Sigmoid colon (tissue), 7 donors: ENCODE data around the gene CNTN2. TPM values are rescaled to one million over a fixed set of nuclear protein-coding genes. Genes with fewer than 3 reads are reported as not detected.

ENCODE experiments used
- DNase-seq: peaks from one replicate; pipeline ENCODE4 v3.0.0-alpha.2; 2019
- H3K27ac ChIP-seq, 4 donors: fragments of 200-600 bp; sonication (generic); one replicate each; pipeline ENCODE4 v1.5.1; 2016 to 2019; ENCODE audit warnings: mild to moderate bottlenecking in 1 of 4
- H3K27me3 ChIP-seq, 3 donors: fragments of 200-600 bp; sonication (generic); one replicate each; pipeline ENCODE4 v1.5.1; 2019; ENCODE audit warnings: mild to moderate bottlenecking in 1 of 3
- H3K36me3 ChIP-seq, 4 donors: fragments of 200-600 bp; sonication (generic); one replicate each; pipeline ENCODE4 v1.5.1; 2016 to 2019
- H3K4me1 ChIP-seq, 4 donors: fragments of 200-600 bp; sonication (generic); one replicate each; pipeline ENCODE4 v1.5.1; 2017 to 2019
- H3K4me3 ChIP-seq, 4 donors: fragments of 200-600 bp; sonication (generic); one replicate each; pipeline ENCODE4 v1.5.1; 2017 to 2019; ENCODE audit warnings: mild to moderate bottlenecking in 2 of 4, moderate library complexity in 1 of 4
- H3K9me3 ChIP-seq, 4 donors: fragments of 200-600 bp in 3 of 4; sonication (generic) in 3 of 4; one replicate each; pipeline versions ENCODE4 v1.5.1 to v1.6.1; 2013 to 2019
- CTCF ChIP-seq, 4 experiments: fragments of 450-650 bp in 3 of 4; fragments of 200-600 bp in 1 of 4; IDR thresholded peaks; one replicate each; pipeline ENCODE4 v1.5.1; 2016 to 2019; ENCODE audit warnings: antibody characterized with exemption in 4 of 4, mild to moderate bottlenecking in 3 of 4, moderate library complexity in 2 of 4
- EP300 ChIP-seq, 4 donors: sonication (generic); formaldehyde crosslinking; IDR thresholded peaks; one replicate each; pipeline ENCODE4 v1.6.1; 2017; ENCODE audit warnings: antibody characterized with exemption in 4 of 4
- POLR2A ChIP-seq, 2 donors: fragments of 450-650 bp; IDR thresholded peaks; one replicate each; pipeline ENCODE4 v1.6.1; 2016; ENCODE audit warnings: antibody characterized with exemption in 2 of 2, mild to moderate bottlenecking in 2 of 2, moderate library complexity in 2 of 2
- POLR2AphosphoS5 ChIP-seq, 4 donors: sonication (generic); formaldehyde crosslinking; IDR thresholded peaks; one replicate each; pipeline ENCODE4 v1.6.1; 2017; ENCODE audit warnings: antibody characterized with exemption in 4 of 4
- WGBS, 2 donors: extraction: QIAGEN DNeasy Blood & Tissue Kit; methylation state at CpG; one replicate each; pipeline ENCODE4 v1.1.7; 2013; 5-methylcytosine and 5-hydroxymethylcytosine counted together
- intact Hi-C: fragments of 100-400 bp; cut with DNase I; formaldehyde crosslinking; loops from one replicate; pipeline ENCODE4 v1.15.1; 2023
- polyA plus RNA-seq, 3 donors: library from polyadenylated mRNA; stranded (reverse); fragments of 200-250 nt; gene quantifications; one replicate each; pipeline ENCODE4 v1.2.3, GENCODE V29; 2013
- total RNA-seq, 4 donors: library from RNA; depleted of rRNA; stranded (reverse); fragments of >200 nt; gene quantifications; one replicate each; pipeline ENCODE4 v1.1.0, GENCODE V29; 2016
- donor health status: healthy with polysubstance abuse.
- donor health status: Bipolar disorder and iron deficiency.
- donor health status: healthy.

CNTN2 gene
- total and polyA plus RNA-seq, 7 donors = 0.46 to 4.4 (median 2.2) TPM; not detected in 1

GRCh38 chr1:205024679-205025078 is 18.3 kb upstream of the CNTN2 start:
- Histone ChIP-seq H3K9me3 (no peaks in the 10 kb centered on the region), H3K27me3 (no peaks in the 10 kb centered on the region), H3K36me3 (no peaks in the 10 kb centered on the region), H3K4me3 (no peak overlapping the region), H3K27ac (no peak overlapping the region), H3K4me1 (no peaks in the 10 kb centered on the region)
- intact Hi-C loops = no loop called here
- DNase-seq = no peak
- 88 to 91% methylated on average over 2 of the region's 2 CpGs for WGBS, 2 donors
- no peak for TF ChIP-seq POLR2AphosphoS5 (IDR thresholded peaks at IDR 0.05)
- no peak for TF ChIP-seq POLR2A (IDR thresholded peaks at IDR 0.05)
- no peak for TF ChIP-seq CTCF (IDR thresholded peaks at IDR 0.05)
- TF ChIP-seq EP300 (IDR thresholded peaks at IDR 0.05) = no peak

GRCh38 chr1:205025239-205025638 is 17.8 kb upstream of the CNTN2 start:
- Histone ChIP-seq H3K4me3 (no peak overlapping the region), H3K27me3 (no peaks in the 10 kb centered on the region), H3K36me3 (no peaks in the 10 kb centered on the region), H3K27ac (no peak overlapping the region), H3K4me1 (no peaks in the 10 kb centered on the region), H3K9me3 (no peaks in the 10 kb centered on the region)
- intact Hi-C loops = no loop called here
- WGBS, 2 donors = 90 to 93% methylated on average over 16 of the region's 16 CpGs
- TF ChIP-seq EP300 (IDR thresholded peaks at IDR 0.05) (no peak), POLR2AphosphoS5 (IDR thresholded peaks at IDR 0.05) (no peak), CTCF (IDR thresholded peaks at IDR 0.05) (no peak), POLR2A (IDR thresholded peaks at IDR 0.05) (no peak)
- DNase-seq = no peak

DNA sequence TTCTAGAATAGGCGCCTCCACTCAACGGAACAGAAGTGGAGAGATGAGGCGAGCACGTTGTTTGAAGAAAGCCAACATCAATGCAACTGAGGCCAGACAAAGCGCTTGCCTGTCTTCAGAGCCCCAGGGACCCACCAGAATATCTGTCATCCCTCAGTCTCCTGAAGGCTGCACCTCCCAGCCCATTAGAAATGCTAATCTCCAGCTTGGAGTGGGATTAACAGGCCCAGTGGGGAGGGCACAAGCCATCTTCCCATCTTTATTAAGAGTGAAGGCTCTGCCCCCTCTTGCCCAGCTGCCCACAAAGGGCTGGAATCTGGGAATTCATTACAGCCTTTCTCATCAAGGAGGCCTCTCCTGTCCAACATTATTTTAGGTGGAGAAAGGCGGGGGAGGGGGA is 16.8 kb upstream of the CNTN2 start:
- no peak for DNase-seq
- intact Hi-C loops = no loop called here

GRCh38 chr1:205028390-205028789 is 14.6 kb upstream of the CNTN2 start:
- WGBS, 2 donors = 74 to 77% methylated on average over 7 of the region's 7 CpGs
- intact Hi-C loops = no loop called here
- Histone ChIP-seq H3K4me3 (no peak overlapping the region), H3K9me3 (no peaks in the 10 kb centered on the region), H3K36me3 (no peaks in the 10 kb centered on the region), H3K27me3 (peaks cover 0 to 11% (median 0%) of the 10 kb centered on the region in 3 donors), H3K4me1 (no peaks in the 10 kb centered on the region), H3K27ac (no peak overlapping the region)
- TF ChIP-seq POLR2A (IDR thresholded peaks at IDR 0.05) (no peak), EP300 (IDR thresholded peaks at IDR 0.05) (no peak), POLR2AphosphoS5 (IDR thresholded peaks at IDR 0.05) (no peak), CTCF (IDR thresholded peaks at IDR 0.05) (no peak)
- DNase-seq = no peak

More for the DNA sequence above, 16.8 kb upstream of the CNTN2 start:
- Histone ChIP-seq H3K4me3 (no peak overlapping the region), H3K36me3 (no peaks in the 10 kb centered on the region), H3K27me3 (no peaks in the 10 kb centered on the region), H3K4me1 (no peaks in the 10 kb centered on the region), H3K9me3 (no peaks in the 10 kb centered on the region), H3K27ac (no peak overlapping the region)
- TF ChIP-seq EP300 (IDR thresholded peaks at IDR 0.05) = no peak
- no peak for TF ChIP-seq POLR2AphosphoS5 (IDR thresholded peaks at IDR 0.05)
- TF ChIP-seq CTCF (IDR thresholded peaks at IDR 0.05) = no peak
- TF ChIP-seq POLR2A (IDR thresholded peaks at IDR 0.05) = no peak
- 77 to 87% methylated on average over 6 of the region's 6 CpGs for WGBS, 2 donors

DNA sequence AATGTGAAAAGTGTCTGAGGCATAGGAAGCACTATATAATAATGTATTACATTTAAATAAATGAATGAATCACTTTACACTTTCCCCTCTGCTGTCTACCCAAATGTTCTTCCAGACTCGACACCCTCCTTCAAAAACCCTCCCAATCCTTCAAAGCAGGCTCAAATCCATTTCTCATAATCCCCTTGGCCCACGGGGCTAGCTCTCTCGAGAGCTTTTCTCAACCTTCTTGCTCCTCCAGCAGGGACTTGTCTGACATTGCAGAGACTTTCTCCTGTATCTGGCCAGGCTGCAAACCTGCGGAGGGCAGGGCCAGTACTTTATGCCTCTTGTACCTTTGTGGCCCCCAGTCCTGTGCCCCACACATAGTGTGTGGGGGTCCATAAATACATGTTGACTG is 14.1 kb upstream of the CNTN2 start:
- H3K27me3 ChIP-seq = peaks cover 0 to 11% (median 0%) of the 10 kb centered on the region in 3 donors
- H3K4me3 ChIP-seq = no peak overlapping the region
- WGBS, 2 donors = 59 to 71% methylated on average over 4 of the region's 4 CpGs
- intact Hi-C loops = no loop called here
- H3K9me3 ChIP-seq = no peaks in the 10 kb centered on the region
- no peak overlapping the region for H3K27ac ChIP-seq
- TF ChIP-seq EP300 (IDR thresholded peaks at IDR 0.05) (no peak), POLR2AphosphoS5 (IDR thresholded peaks at IDR 0.05) (no peak), CTCF (IDR thresholded peaks at IDR 0.05) (no peak), POLR2A (IDR thresholded peaks at IDR 0.05) (no peak)
- DNase-seq = no peak
- no peaks in the 10 kb centered on the region for H3K36me3 ChIP-seq
- H3K4me1 ChIP-seq = no peaks in the 10 kb centered on the region
